ENCODE measurements around the gene ZBED1. TPM values are rescaled to one million over a fixed set of nuclear protein-coding genes. Genes with fewer than 3 reads are reported as not detected.

ZBED1 gene
- total and polyA plus RNA-seq, 9 of the 15 experiments (the other 6 are each of a cell fraction or from before 2014, with no cell fraction given), result 0.61 to 27.6 (median 13.9) TPM

- TF ChIP-seq, protein P1, sequence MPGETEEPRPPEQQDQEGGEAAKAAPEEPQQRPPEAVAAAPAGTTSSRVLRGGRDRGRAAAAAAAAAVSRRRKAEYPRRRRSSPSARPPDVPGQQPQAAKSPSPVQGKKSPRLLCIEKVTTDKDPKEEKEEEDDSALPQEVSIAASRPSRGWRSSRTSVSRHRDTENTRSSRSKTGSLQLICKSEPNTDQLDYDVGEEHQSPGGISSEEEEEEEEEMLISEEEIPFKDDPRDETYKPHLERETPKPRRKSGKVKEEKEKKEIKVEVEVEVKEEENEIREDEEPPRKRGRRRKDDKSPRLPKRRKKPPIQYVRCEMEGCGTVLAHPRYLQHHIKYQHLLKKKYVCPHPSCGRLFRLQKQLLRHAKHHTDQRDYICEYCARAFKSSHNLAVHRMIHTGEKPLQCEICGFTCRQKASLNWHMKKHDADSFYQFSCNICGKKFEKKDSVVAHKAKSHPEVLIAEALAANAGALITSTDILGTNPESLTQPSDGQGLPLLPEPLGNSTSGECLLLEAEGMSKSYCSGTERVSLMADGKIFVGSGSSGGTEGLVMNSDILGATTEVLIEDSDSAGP (CRISPR knock-in tag; IDR thresholded peaks at IDR 0.05), result no peak
- TF ChIP-seq ARID2 (IDR thresholded peaks at IDR 0.05) (no peak), SREBF2 (CRISPR knock-in tag; IDR thresholded peaks at IDR 0.05) (0 out of 2 replicates have a peak, but pooled peaks have one; percentile 74), POLR3G (IDR thresholded peaks at IDR 0.05; ENCODE audit: extremely low read depth, insufficient read length, insufficient replicate concordance) (no peak), CHCHD3 (CRISPR knock-in tag; IDR thresholded peaks at IDR 0.05) (no peak), MYC (IDR thresholded peaks at IDR 0.05; ENCODE audit: low read depth, low read length) (peak; percentile 55; the same call in 1 of the 2 replicates), MYC (CRISPR knock-in tag; IDR thresholded peaks at IDR 0.05; ENCODE audit: borderline replicate concordance, low read depth) (no peak), NR2C2 (CRISPR knock-in tag; IDR thresholded peaks at IDR 0.05) (no peak), NR2C2 (tag; IDR thresholded peaks at IDR 0.05) (peak; percentile 18; the same call in 1 of the 2 replicates), SP1 (CRISPR knock-in tag; IDR thresholded peaks at IDR 0.05) (peak; percentile 63; the same call in 1 of the 2 replicates), SPI1 (IDR thresholded peaks at IDR 0.05; ENCODE audit: borderline replicate concordance, low read depth, low read length) (no peak), RBFOX2 (IDR thresholded peaks at IDR 0.05; ENCODE audit: low read depth, low read length) (no peak), BRD9 (IDR thresholded peaks at IDR 0.05; ENCODE audit: low read depth, partially characterized antibody) (no peak), DPF2 (IDR thresholded peaks at IDR 0.05) (no peak), ZNF699 (CRISPR knock-in tag; IDR thresholded peaks at IDR 0.05; ENCODE audit: insufficient replicate concordance) (no peak), ZBED1 (IDR thresholded peaks at IDR 0.05) (peak; percentile 38; the same call in 1 of the 2 replicates), STAT5A (IDR thresholded peaks at IDR 0.05; ENCODE audit: borderline replicate concordance, low read length) (no peak), PKNOX1 (IDR thresholded peaks at IDR 0.05) (no peak), TEAD4 (IDR thresholded peaks at IDR 0.05; ENCODE audit: low read length) (peak; percentile 42; the same call in 1 of the 2 replicates), TEAD4 (CRISPR knock-in tag; IDR thresholded peaks at IDR 0.05; ENCODE audit: borderline replicate concordance) (0 out of 2 replicates have a peak, but pooled peaks have one; percentile 7), BCOR (IDR thresholded peaks at IDR 0.05) (no peak), ZNF197 (CRISPR knock-in tag; IDR thresholded peaks at IDR 0.05; ENCODE audit: low read depth) (no peak), EHMT2 (IDR thresholded peaks at IDR 0.05) (peak; percentile 98), NCOA4 (IDR thresholded peaks at IDR 0.05; ENCODE audit: partially characterized antibody) (no peak), PPARD (CRISPR knock-in tag; IDR thresholded peaks at IDR 0.05) (no peak), CBX1 (IDR thresholded peaks at IDR 0.05; ENCODE audit: low read depth) (no peak), CAMTA2 (CRISPR knock-in tag; conservative IDR thresholded peaks at IDR 0.05) (no peak), ZNF785 (CRISPR knock-in tag; IDR thresholded peaks at IDR 0.05) (no peak)
- TF ChIP-seq, protein P2, sequence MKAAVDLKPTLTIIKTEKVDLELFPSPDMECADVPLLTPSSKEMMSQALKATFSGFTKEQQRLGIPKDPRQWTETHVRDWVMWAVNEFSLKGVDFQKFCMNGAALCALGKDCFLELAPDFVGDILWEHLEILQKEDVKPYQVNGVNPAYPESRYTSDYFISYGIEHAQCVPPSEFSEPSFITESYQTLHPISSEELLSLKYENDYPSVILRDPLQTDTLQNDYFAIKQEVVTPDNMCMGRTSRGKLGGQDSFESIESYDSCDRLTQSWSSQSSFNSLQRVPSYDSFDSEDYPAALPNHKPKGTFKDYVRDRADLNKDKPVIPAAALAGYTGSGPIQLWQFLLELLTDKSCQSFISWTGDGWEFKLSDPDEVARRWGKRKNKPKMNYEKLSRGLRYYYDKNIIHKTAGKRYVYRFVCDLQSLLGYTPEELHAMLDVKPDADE (conservative IDR thresholded peaks at IDR 0.05; ENCODE audit: control insufficient read depth, low read depth, low read length), result no peak
These were observed 25.6 kb downstream of the ZBED1 start (continued) for GRCh38 chrX:2474963-2475726.
